HepG2 (cell line): Measurements from ENCODE around the gene SORL1-AS1.
A peak's percentile ranks its signal among the peaks of the same experiment; 100 is the strongest.

Experiments used
- ATAC-seq: fragments of 200-7000 bp; cut with Tn5 transposase; 3 replicates; pipeline ENCODE4 v1.9.1; 2020; ENCODE audit warnings: mild to moderate bottlenecking, moderate library complexity
- BruUV-seq: library from RNA; stranded (reverse); fragments of 400-500 nt; replicated peaks from 2 replicates; lab custom pipeline; 2021; lab: Mats Ljungman, UMichigan
- CTCF ChIA-PET: fragments of 300-600 bp; formaldehyde crosslinking; extraction: SDS; loops from one replicate; lab custom pipeline; 2021; ENCODE audit warnings: low total read pairs, inconsistent platforms, low intra/inter-chr PET ratio; lab: Yijun Ruan, JAX
- POLR2A ChIA-PET: fragments of 350-600 bp; sonication (Branson Sonifier 250); formaldehyde crosslinking; loops from one replicate; lab custom pipeline; 2020; ENCODE audit warnings: antibody characterized with exemption, inconsistent platforms; lab: Yijun Ruan, JAX
- DNase-seq: peaks from one replicate; pipeline ENCODE4 v3.0.0-alpha.2; 2015; ENCODE audit warnings: low spot score
- FAIRE-seq: peaks from 3 replicates; lab custom pipeline; 2011; peaks lifted over from hg19 to GRCh38; lab: Jason Lieb, UNC
- H2AFZ ChIP-seq: one replicate; pipeline ENCODE4 v1.6.1; 2011; ENCODE audit warnings: low read length, inconsistent platforms
- H3K27ac ChIP-seq: fragments of 300-600 bp; 3 replicates; pipeline ENCODE4 v1.8.0; 2011; ENCODE audit warnings: mixed run types, mild to moderate bottlenecking, mixed read lengths, low read length, inconsistent platforms; ENCODE audit not compliant: insufficient read depth; ENCODE audit errors: extremely low read length
- H3K27me3 ChIP-seq, 2 experiments: fragments of 200-600 bp in 1 of 2; 2 replicates in 1 of 2; 3 replicates in 1 of 2; pipeline versions ENCODE4 v1.6.0 to v1.8.0; 2011; ENCODE audit warnings: low read length in 2 of 2, mild to moderate bottlenecking in 2 of 2, moderate library complexity in 2 of 2, inconsistent platforms in 1 of 2; ENCODE audit not compliant: insufficient read depth in 2 of 2, control insufficient read depth in 1 of 2
- H3K36me3 ChIP-seq, 2 experiments: fragments of 200-600 bp in 1 of 2; replicated peaks in 1 of 2; 2 replicates in 1 of 2; 3 replicates in 1 of 2; pipeline versions ENCODE4 v1.5.1 to v1.8.0; 2011; ENCODE audit warnings: low read length in 2 of 2, inconsistent platforms in 1 of 2; ENCODE audit not compliant: insufficient read depth in 2 of 2, control insufficient read depth in 1 of 2
- H3K4me1 ChIP-seq: 2 replicates; pipeline ENCODE4 v1.5.1; 2012; ENCODE audit warnings: low read length, inconsistent platforms; ENCODE audit not compliant: insufficient read depth
- H3K4me2 ChIP-seq: 2 replicates; pipeline ENCODE4 v1.6.0; 2011; ENCODE audit warnings: low read depth, low read length, inconsistent platforms
- H3K4me3 ChIP-seq, 3 experiments: fragments of 200-600 bp in 1 of 3; sonication (generic), shearing (Covaris generic) in 1 of 3; replicated peaks in 1 of 3; 2 replicates each; pipeline ENCODE4 v1.5.1; 2011 to 2016; ENCODE audit warnings: low read length in 3 of 3, inconsistent platforms in 2 of 3, low read depth in 2 of 3, mild to moderate bottlenecking in 2 of 3, control low read depth in 1 of 3, mixed read lengths in 1 of 3; ENCODE audit not compliant: insufficient read depth in 1 of 3
- H3K79me2 ChIP-seq: one replicate; pipeline ENCODE4 v1.6.1; 2011; ENCODE audit warnings: low read length, inconsistent platforms; ENCODE audit not compliant: insufficient read depth
- H3K9ac ChIP-seq: 2 replicates; pipeline ENCODE4 v1.6.0; 2011; ENCODE audit warnings: mild to moderate bottlenecking, low read depth, low read length, inconsistent platforms; ENCODE audit not compliant: insufficient read depth
- H3K9me3 ChIP-seq: 2 replicates; pipeline ENCODE4 v1.5.1; 2012; ENCODE audit warnings: mild to moderate bottlenecking, low read length
- H4K20me1 ChIP-seq: 2 replicates; pipeline ENCODE4 v1.6.0; 2011; ENCODE audit warnings: inconsistent platforms, mild to moderate bottlenecking, low read length, moderate library complexity; ENCODE audit not compliant: insufficient read depth
- CREB1 ChIP-seq, 2 experiments: fragments of 450-650 bp in 1 of 2; IDR thresholded peaks; 2 replicates each; pipeline ENCODE4 v1.6.1; 2016 to 2017; ENCODE audit warnings: control low read depth in 1 of 2, mild to moderate bottlenecking in 1 of 2, missing compliant biosample characterization in 1 of 2, missing genetic modification characterization in 1 of 2
- NR2F1 ChIP-seq, 2 experiments: fragments of 450-650 bp in 1 of 2; formaldehyde crosslinking in 1 of 2; IDR thresholded peaks; 2 replicates each; pipeline versions ENCODE4 v1.5.0 to v1.6.1; 2016 to 2020; ENCODE audit warnings: mild to moderate bottlenecking in 1 of 2, missing compliant biosample characterization in 1 of 2, missing genetic modification reagents in 1 of 2, moderate library complexity in 1 of 2
- TAF15 ChIP-seq: fragments of 200-400 bp; formaldehyde crosslinking; IDR thresholded peaks from one replicate; pipeline ENCODE4 v1.6.1; 2018; ENCODE audit warnings: mild to moderate bottlenecking, low read depth, low read length; ENCODE audit not compliant: poor library complexity, severe bottlenecking
- ZNF317 ChIP-seq: sonication (generic); formaldehyde crosslinking; IDR thresholded peaks from 2 replicates; pipeline ENCODE4 v1.5.0; 2020; ENCODE audit warnings: mild to moderate bottlenecking, missing genetic modification reagents
- ZNF337 ChIP-seq: sonication (generic); formaldehyde crosslinking; IDR thresholded peaks from 2 replicates; pipeline ENCODE4 v1.5.1; 2020; ENCODE audit warnings: missing genetic modification reagents, low read depth, mild to moderate bottlenecking, borderline replicate concordance
- ZNF670 ChIP-seq: sonication (generic); formaldehyde crosslinking; IDR thresholded peaks from 2 replicates; pipeline ENCODE4 v1.8.0; 2022; ENCODE audit warnings: mild to moderate bottlenecking, missing genetic modification reagents, borderline replicate concordance
- ZNF747 ChIP-seq: sonication (generic); formaldehyde crosslinking; IDR thresholded peaks from 2 replicates; pipeline ENCODE4 v1.8.1; 2023; ENCODE audit warnings: missing genetic modification reagents, mild to moderate bottlenecking, borderline replicate concordance
- WGBS: methylation state at CpG from one replicate; pipeline ENCODE4 v1.1.6; 2017; ENCODE audit warnings: low lambda C conversion rate; 5-methylcytosine and 5-hydroxymethylcytosine counted together
- in situ Hi-C: cut with HindIII; loops from 2 replicates; pipeline ENCODE4 v1.10.0; 2017; ENCODE audit warnings: low pct_unique_long_range_greater_than_20kb; ENCODE audit not compliant: extremely low pct_ligation_motif_present
- intact Hi-C: fragments of 100-400 bp; cut with micrococcal nuclease; formaldehyde crosslinking; loops from one replicate; pipeline ENCODE4 v1.10.0; 2022; ENCODE audit not compliant: unreplicated experiment
- TF ChIP-seq, protein P1 (sequence below): IDR thresholded peaks from 2 replicates; pipeline ENCODE4 v1.6.1; 2016; ENCODE audit warnings: control low read depth
- TF ChIP-seq, protein P2 (sequence below): sonication (generic); formaldehyde crosslinking; conservative IDR thresholded peaks from 2 replicates; pipeline ENCODE4 v1.8.0; 2022; ENCODE audit warnings: mild to moderate bottlenecking, moderate library complexity, missing genetic modification reagents
- TF ChIP-seq, protein P3 (sequence below): sonication (generic); formaldehyde crosslinking; IDR thresholded peaks from 2 replicates; pipeline ENCODE4 v1.4.0; 2020; ENCODE audit warnings: missing genetic modification reagents
- TF ChIP-seq, protein P4 (sequence below): sonication (generic); formaldehyde crosslinking; IDR thresholded peaks from 2 replicates; pipeline ENCODE4 v1.5.1; 2020; ENCODE audit warnings: missing genetic modification reagents, mild to moderate bottlenecking, borderline replicate concordance

SORL1-AS1 gene

DNA sequence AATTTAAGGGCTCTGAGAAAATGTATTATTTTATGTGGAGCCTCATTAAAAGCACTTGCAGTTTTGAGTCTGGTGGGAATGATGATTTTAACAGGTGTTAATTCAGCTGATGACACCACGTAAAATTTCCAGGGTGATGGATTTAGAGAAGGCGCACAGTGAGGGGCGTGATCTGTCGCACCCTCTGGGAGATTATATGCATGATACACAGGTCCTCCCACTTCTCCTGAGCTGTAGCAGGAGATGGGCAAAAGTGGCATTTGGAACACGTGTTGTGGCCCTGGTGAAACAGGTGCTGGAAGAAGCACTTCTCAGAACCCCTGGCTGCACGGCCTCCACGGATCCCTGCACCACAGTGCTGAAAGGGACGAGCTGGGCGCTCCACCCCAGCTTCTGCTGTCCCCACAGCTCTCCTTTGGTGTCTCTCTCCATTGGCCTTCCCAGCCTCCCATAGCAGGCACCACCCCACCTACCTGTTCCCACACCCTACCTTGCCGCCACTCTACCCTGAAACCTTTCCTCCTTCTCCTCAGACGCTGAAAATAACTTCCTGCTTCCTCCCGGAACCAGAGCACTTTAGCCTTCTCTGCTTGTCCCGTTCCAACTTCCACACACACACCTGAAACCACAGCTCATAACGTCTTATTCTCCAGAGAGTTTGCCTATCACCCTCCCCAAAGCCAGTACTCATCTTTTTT, 7.5 kb downstream of the SORL1-AS1 start:
- DNase-seq (no peak), FAIRE-seq (no peak), ATAC-seq (no peak)
- in situ Hi-C loops, result no loop called here
- Histone ChIP-seq H3K4me1 (peaks cover 50% of the 10 kb centered on the region), H4K20me1 (no peaks in the 10 kb centered on the region), H3K9me3 (no peaks in the 10 kb centered on the region), H3K27me3 (no peaks in the 10 kb centered on the region), H3K36me3 (no peaks in the 10 kb centered on the region), H2AFZ (no peak overlapping the region), H3K4me2 (peak overlapping the region; percentile 3; the same call in 1 of the 2 replicates), H3K79me2 (no peaks in the 10 kb centered on the region), H3K4me3 (no peak overlapping the region), H3K9ac (no peak overlapping the region), H3K27ac (no peak overlapping the region)
- intact Hi-C loops, result no loop called here
- ChIA-PET POLR2A (no interaction called here), CTCF (no interaction called here)
- no TSS peak for BruUV-seq
- WGBS, result 84% methylated on average over 11 of the region's 14 CpGs
- TF ChIP-seq, protein P1, sequence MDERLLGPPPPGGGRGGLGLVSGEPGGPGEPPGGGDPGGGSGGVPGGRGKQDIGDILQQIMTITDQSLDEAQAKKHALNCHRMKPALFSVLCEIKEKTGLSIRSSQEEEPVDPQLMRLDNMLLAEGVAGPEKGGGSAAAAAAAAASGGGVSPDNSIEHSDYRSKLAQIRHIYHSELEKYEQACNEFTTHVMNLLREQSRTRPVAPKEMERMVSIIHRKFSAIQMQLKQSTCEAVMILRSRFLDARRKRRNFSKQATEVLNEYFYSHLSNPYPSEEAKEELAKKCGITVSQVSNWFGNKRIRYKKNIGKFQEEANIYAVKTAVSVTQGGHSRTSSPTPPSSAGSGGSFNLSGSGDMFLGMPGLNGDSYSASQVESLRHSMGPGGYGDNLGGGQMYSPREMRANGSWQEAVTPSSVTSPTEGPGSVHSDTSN (CRISPR knock-in tag), result no peak
- TF ChIP-seq, protein P2, sequence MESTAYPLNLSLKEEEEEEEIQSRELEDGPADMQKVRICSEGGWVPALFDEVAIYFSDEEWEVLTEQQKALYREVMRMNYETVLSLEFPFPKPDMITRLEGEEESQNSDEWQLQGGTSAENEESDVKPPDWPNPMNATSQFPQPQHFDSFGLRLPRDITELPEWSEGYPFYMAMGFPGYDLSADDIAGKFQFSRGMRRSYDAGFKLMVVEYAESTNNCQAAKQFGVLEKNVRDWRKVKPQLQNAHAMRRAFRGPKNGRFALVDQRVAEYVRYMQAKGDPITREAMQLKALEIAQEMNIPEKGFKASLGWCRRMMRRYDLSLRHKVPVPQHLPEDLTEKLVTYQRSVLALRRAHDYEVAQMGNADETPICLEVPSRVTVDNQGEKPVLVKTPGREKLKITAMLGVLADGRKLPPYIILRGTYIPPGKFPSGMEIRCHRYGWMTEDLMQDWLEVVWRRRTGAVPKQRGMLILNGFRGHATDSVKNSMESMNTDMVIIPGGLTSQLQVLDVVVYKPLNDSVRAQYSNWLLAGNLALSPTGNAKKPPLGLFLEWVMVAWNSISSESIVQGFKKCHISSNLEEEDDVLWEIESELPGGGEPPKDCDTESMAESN (CRISPR knock-in tag), result no peak
- TF ChIP-seq, protein P3, sequence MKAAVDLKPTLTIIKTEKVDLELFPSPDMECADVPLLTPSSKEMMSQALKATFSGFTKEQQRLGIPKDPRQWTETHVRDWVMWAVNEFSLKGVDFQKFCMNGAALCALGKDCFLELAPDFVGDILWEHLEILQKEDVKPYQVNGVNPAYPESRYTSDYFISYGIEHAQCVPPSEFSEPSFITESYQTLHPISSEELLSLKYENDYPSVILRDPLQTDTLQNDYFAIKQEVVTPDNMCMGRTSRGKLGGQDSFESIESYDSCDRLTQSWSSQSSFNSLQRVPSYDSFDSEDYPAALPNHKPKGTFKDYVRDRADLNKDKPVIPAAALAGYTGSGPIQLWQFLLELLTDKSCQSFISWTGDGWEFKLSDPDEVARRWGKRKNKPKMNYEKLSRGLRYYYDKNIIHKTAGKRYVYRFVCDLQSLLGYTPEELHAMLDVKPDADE, result no peak
- TF ChIP-seq ZNF317 (CRISPR knock-in tag), result no peak
- no peak for TF ChIP-seq ZNF747
- TF ChIP-seq CREB1 (IDR thresholded peaks at IDR 0.05), result no peak
- TF ChIP-seq CREB1 (CRISPR knock-in tag; IDR thresholded peaks at IDR 0.05), result no peak
- no peak for TF ChIP-seq ZNF337 (CRISPR knock-in tag)
- TF ChIP-seq ZNF670 (CRISPR knock-in tag), result no peak
- TF ChIP-seq, protein P4, sequence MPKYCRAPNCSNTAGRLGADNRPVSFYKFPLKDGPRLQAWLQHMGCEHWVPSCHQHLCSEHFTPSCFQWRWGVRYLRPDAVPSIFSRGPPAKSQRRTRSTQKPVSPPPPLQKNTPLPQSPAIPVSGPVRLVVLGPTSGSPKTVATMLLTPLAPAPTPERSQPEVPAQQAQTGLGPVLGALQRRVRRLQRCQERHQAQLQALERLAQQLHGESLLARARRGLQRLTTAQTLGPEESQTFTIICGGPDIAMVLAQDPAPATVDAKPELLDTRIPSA (CRISPR knock-in tag), result no peak
- no peak for TF ChIP-seq NR2F1 (CRISPR knock-in tag; IDR thresholded peaks at IDR 0.05)
- no peak for TF ChIP-seq TAF15
